Activated T-helper 2 cell treated with anti-CD3 and anti-CD28 coated beads, Interferon-gamma antibody, Interleukin-2, Interleukin-4, amounts not matched to agents 10 μg/mL and 5 μg/mL and 100 μg/mL, durations not matched to agents 14 hours and 24 hours and 36 hours (primary cell): ENCODE data around the gene AP3D1. TPM values are rescaled to one million over a fixed set of nuclear protein-coding genes. Genes with fewer than 3 reads are reported as not detected.

Experiments used
- DNase-seq: peaks from one replicate; pipeline ENCODE4 v3.0.0; 2021; ENCODE audit warnings: low spot score
- H3K27ac Mint-ChIP-seq: one replicate; pipeline ENCODE4 v1.8.0; 2021; ENCODE audit warnings: mixed read lengths
- H3K27me3 Mint-ChIP-seq: one replicate; pipeline ENCODE4 v1.8.0; 2021; ENCODE audit warnings: low read depth, mixed read lengths
- H3K36me3 Mint-ChIP-seq: one replicate; pipeline ENCODE4 v1.8.0; 2021; ENCODE audit warnings: low read depth, mixed read lengths
- H3K4me1 Mint-ChIP-seq: one replicate; pipeline ENCODE4 v1.8.0; 2021; ENCODE audit warnings: low read depth, mixed read lengths
- H3K4me3 Mint-ChIP-seq: one replicate; pipeline ENCODE4 v1.8.0; 2021; ENCODE audit warnings: low read depth, mild to moderate bottlenecking, moderate library complexity, mixed read lengths
- H3K9me3 Mint-ChIP-seq: one replicate; pipeline ENCODE4 v1.8.0; 2021; ENCODE audit warnings: mixed read lengths
- intact Hi-C: fragments of 100-400 bp; cut with micrococcal nuclease; formaldehyde crosslinking; loops from one replicate; pipeline ENCODE4 v1.15.1; 2023
- total RNA-seq: library from RNA; stranded (reverse); gene quantifications from 2 replicates; pipeline ENCODE4 v1.2.3, GENCODE V29; 2022

The AP3D1 gene
- total RNA-seq, 1 donor from 2014 or later = 101 TPM

GRCh38 chr19:2175742-2176141 is 24.4 kb upstream of the AP3D1 start:
- Mint-ChIP-seq H3K27me3 (no peaks in the 10 kb centered on the region), H3K9me3 (no peaks in the 10 kb centered on the region), H3K27ac (no peak overlapping the region), H3K4me3 (no peak overlapping the region), H3K4me1 (peaks cover 19% of the 10 kb centered on the region), H3K36me3 (peaks cover 37% of the 10 kb centered on the region)
- no peak for DNase-seq
- intact Hi-C loops = no loop called here

- H3K4me1 Mint-ChIP-seq = peaks cover 33% of the 10 kb centered on the region
- DNase-seq = no peak
- peaks cover 38% of the 10 kb centered on the region for H3K36me3 Mint-ChIP-seq
- H3K9me3 Mint-ChIP-seq = no peaks in the 10 kb centered on the region
- H3K27me3 Mint-ChIP-seq = no peaks in the 10 kb centered on the region
- intact Hi-C loops = no loop called here
- no peak overlapping the region for H3K4me3 Mint-ChIP-seq
- H3K27ac Mint-ChIP-seq = peak overlapping the region; percentile 67
Observed at GRCh38 chr19:2173767-2174577, 22.6 kb upstream of the AP3D1 start.

- intact Hi-C loops = no loop called here
- DNase-seq = no peak
- H3K27ac Mint-ChIP-seq = no peak overlapping the region
- H3K4me3 Mint-ChIP-seq = no peak overlapping the region
- no peaks in the 10 kb centered on the region for H3K27me3 Mint-ChIP-seq
- H3K4me1 Mint-ChIP-seq = peaks cover 39% of the 10 kb centered on the region
- no peaks in the 10 kb centered on the region for H3K9me3 Mint-ChIP-seq
- peaks cover 40% of the 10 kb centered on the region for H3K36me3 Mint-ChIP-seq
Observed at GRCh38 chr19:2173388-2173766, 22.0 kb upstream of the AP3D1 start.

- H3K27ac Mint-ChIP-seq = peak overlapping the region; percentile 76
- DNase-seq = peak; percentile 19
- no peaks in the 10 kb centered on the region for H3K27me3 Mint-ChIP-seq
- intact Hi-C loops = no loop called here
- H3K36me3 Mint-ChIP-seq = peaks cover 51% of the 10 kb centered on the region
- H3K9me3 Mint-ChIP-seq = no peaks in the 10 kb centered on the region
- H3K4me3 Mint-ChIP-seq = peak overlapping the region; percentile 37
- H3K4me1 Mint-ChIP-seq = peaks cover 49% of the 10 kb centered on the region
Observed at GRCh38 chr19:2171349-2172145, 20.2 kb upstream of the AP3D1 start.

GRCh38 chr19:2170987-2171348 is 19.6 kb upstream of the AP3D1 start:
- H3K27ac Mint-ChIP-seq = peak overlapping the region; percentile 76
- peaks cover 50% of the 10 kb centered on the region for H3K4me1 Mint-ChIP-seq
- peaks cover 51% of the 10 kb centered on the region for H3K36me3 Mint-ChIP-seq
- intact Hi-C loops = no loop called here
- peak overlapping the region; percentile 37 for H3K4me3 Mint-ChIP-seq
- DNase-seq = no peak
- H3K9me3 Mint-ChIP-seq = no peaks in the 10 kb centered on the region
- H3K27me3 Mint-ChIP-seq = no peaks in the 10 kb centered on the region

- Mint-ChIP-seq H3K9me3 (no peaks in the 10 kb centered on the region), H3K4me3 (peak overlapping the region; percentile 21), H3K27me3 (no peaks in the 10 kb centered on the region), H3K4me1 (peaks cover 52% of the 10 kb centered on the region), H3K27ac (peak overlapping the region; percentile 63), H3K36me3 (peaks cover 54% of the 10 kb centered on the region)
- no peak for DNase-seq
- intact Hi-C loops = no loop called here
Observed at GRCh38 chr19:2170219-2170618, 18.9 kb upstream of the AP3D1 start.

- H3K4me3 Mint-ChIP-seq = peak overlapping the region; percentile 77
- peak overlapping the region; percentile 95 for H3K27ac Mint-ChIP-seq
- intact Hi-C loops = loop anchor here (5.0 kb wide), 1 partner anchor 72 kb away; the partner anchor contains the start of genes IZUMO4 and MOB3A
- H3K36me3 Mint-ChIP-seq = peaks cover 53% of the 10 kb centered on the region
- H3K27me3 Mint-ChIP-seq = no peaks in the 10 kb centered on the region
- peaks cover 52% of the 10 kb centered on the region for H3K4me1 Mint-ChIP-seq
- DNase-seq = peak; percentile 33
- no peaks in the 10 kb centered on the region for H3K9me3 Mint-ChIP-seq
Observed at GRCh38 chr19:2168619-2169424, 17.5 kb upstream of the AP3D1 start.

- DNase-seq = no peak
- H3K9me3 Mint-ChIP-seq = no peaks in the 10 kb centered on the region
- intact Hi-C loops = loop anchor here (5.0 kb wide), 1 partner anchor 71 kb away; the partner anchor contains the start of genes IZUMO4 and MOB3A
- peaks cover 45% of the 10 kb centered on the region for H3K36me3 Mint-ChIP-seq
- no peaks in the 10 kb centered on the region for H3K27me3 Mint-ChIP-seq
- peak overlapping the region; percentile 77 for H3K4me3 Mint-ChIP-seq
- H3K4me1 Mint-ChIP-seq = peaks cover 52% of the 10 kb centered on the region
- H3K27ac Mint-ChIP-seq = peak overlapping the region; percentile 95
Observed at GRCh38 chr19:2167896-2168618, 16.7 kb upstream of the AP3D1 start.

- H3K27ac Mint-ChIP-seq = peak overlapping the region; percentile 33
Observed at GRCh38 chr19:2166741-2167738, 15.7 kb upstream of the AP3D1 start.

GRCh38 chr19:2164020-2164998 is 12.9 kb upstream of the AP3D1 start:
- H3K9me3 Mint-ChIP-seq = no peaks in the 10 kb centered on the region
- H3K4me3 Mint-ChIP-seq = peak overlapping the region; percentile 93
- H3K36me3 Mint-ChIP-seq = peaks cover 34% of the 10 kb centered on the region
- H3K27ac Mint-ChIP-seq = peak overlapping the region; percentile 97
- intact Hi-C loops = no loop called here
- peaks cover 23% of the 10 kb centered on the region for H3K4me1 Mint-ChIP-seq
- H3K27me3 Mint-ChIP-seq = no peaks in the 10 kb centered on the region
- peak; percentile 52 for DNase-seq

More at GRCh38 chr19:2166741-2167738, 15.7 kb upstream of the AP3D1 start:
- Mint-ChIP-seq H3K27me3 (no peaks in the 10 kb centered on the region), H3K4me1 (peaks cover 47% of the 10 kb centered on the region), H3K9me3 (no peaks in the 10 kb centered on the region), H3K36me3 (peaks cover 44% of the 10 kb centered on the region), H3K4me3 (peak overlapping the region; percentile 93)
- intact Hi-C loops = loop anchor here (5.0 kb wide), 1 partner anchor 70 kb away; the partner anchor contains the start of genes IZUMO4 and MOB3A
- no peak for DNase-seq
